Measurements from ENCODE around the gene SLC44A4. TPM values are rescaled to one million over a fixed set of nuclear protein-coding genes. Genes with fewer than 3 reads are reported as not detected.

The SLC44A4 gene
- total and polyA plus RNA-seq, 7 donors: 0.03 to 0.24 (median 0.14) TPM; not detected in 2

DNA sequence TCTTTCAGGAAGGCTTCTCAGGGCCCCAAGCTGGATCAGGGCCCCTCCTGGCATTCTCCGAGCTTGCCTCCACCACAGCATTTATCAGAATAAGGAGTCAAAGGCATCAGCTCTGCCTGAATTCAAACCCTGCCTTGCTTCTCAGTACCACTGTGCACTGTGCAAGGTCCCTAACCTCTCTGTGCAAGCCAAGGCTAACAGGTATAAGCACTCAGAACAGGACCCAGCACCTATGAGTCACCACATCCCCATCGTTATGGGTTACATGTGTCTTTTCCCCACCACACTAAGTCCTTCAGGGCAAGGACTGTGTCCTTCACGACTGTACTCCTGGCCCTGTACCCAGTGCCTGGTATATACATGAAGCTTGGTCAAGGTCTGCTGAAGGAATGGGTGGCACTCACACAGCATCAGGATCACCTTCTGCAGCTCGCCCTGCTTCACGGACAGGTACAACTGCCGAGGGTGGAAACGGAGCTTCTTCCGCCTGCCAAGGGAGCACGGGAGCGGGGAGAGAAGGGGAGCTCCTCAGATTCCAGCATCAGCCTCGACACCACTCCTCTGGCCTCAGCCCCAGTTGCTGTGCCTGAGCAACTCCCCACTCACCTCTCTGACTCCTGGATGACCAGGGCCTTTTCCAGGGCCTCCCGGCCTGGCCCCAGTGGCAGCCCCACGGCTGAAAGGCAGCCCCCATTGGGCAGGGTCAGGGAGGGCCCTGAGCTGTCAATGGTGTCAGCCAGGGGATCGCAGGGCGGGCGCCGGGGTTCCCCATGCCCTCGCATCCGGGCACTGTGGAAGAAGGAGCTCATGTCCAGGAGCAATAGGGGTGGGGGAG is 8.6 kb upstream of the SLC44A4 start:
- Histone ChIP-seq H3K4me1 (no peaks in the 10 kb centered on the region), H3K4me3 (no peak overlapping the region), H3K36me3 (ENCODE audit: insufficient read depth in 1 of 2, low read depth in 1 of 2) (peaks cover 0 to 96% of the 10 kb centered on the region in 2 donors), H3K27me3 (ENCODE audit: insufficient read depth in 3 of 3, low read length in 2 of 3) (no peaks in the 10 kb centered on the region), H3K9me3 (no peaks in the 10 kb centered on the region), H3K27ac (no peak overlapping the region)
- DNase-seq (no peak), ATAC-seq (no peak)
- 89 to 90% (median 90%) methylated on average over 19 of the region's 19 CpGs for WGBS, 3 donors
- intact Hi-C loops (cut with DNase I): loop anchor here in 1 of 2 donors (10.0 kb wide), 1 partner anchor 203 kb away; the partner anchor contains the start of gene LY6G5C
- TF ChIP-seq, protein P1, sequence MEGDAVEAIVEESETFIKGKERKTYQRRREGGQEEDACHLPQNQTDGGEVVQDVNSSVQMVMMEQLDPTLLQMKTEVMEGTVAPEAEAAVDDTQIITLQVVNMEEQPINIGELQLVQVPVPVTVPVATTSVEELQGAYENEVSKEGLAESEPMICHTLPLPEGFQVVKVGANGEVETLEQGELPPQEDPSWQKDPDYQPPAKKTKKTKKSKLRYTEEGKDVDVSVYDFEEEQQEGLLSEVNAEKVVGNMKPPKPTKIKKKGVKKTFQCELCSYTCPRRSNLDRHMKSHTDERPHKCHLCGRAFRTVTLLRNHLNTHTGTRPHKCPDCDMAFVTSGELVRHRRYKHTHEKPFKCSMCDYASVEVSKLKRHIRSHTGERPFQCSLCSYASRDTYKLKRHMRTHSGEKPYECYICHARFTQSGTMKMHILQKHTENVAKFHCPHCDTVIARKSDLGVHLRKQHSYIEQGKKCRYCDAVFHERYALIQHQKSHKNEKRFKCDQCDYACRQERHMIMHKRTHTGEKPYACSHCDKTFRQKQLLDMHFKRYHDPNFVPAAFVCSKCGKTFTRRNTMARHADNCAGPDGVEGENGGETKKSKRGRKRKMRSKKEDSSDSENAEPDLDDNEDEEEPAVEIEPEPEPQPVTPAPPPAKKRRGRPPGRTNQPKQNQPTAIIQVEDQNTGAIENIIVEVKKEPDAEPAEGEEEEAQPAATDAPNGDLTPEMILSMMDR (IDR thresholded peaks at IDR 0.05): no peak

DNA sequence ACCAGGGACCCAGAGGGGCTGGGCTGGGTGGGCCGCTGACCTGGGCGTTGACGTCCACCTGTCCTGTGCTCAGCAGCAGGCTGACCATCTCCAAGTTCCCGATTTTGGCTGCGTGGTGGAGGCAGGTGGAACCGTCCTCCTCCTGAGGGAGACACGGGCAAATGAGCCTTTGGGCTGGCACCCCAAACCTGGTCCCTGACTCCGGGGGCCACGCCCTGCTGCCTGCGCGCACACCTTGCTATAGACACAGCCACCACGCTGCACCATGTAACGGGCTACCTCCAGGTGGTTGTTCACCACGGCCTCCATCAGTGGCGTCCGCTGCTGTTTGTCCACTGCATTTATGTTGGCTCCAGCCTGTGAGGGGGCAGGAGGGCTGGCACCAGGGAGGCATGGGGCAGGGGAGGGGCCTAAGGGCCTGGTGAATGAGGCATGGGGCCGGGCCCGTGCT is 7.8 kb upstream of the SLC44A4 start:
- Histone ChIP-seq H3K4me3 (no peak overlapping the region), H3K27ac (no peak overlapping the region), H3K36me3 (ENCODE audit: insufficient read depth in 1 of 2, low read depth in 1 of 2) (peaks cover 2 to 95% of the 10 kb centered on the region in 2 donors), H3K27me3 (ENCODE audit: insufficient read depth in 3 of 3, low read length in 2 of 3) (no peaks in the 10 kb centered on the region), H3K4me1 (no peaks in the 10 kb centered on the region), H3K9me3 (no peaks in the 10 kb centered on the region)
- DNase-seq (peak in 1 of 2 donors; percentile 45), ATAC-seq (no peak)
- TF ChIP-seq, protein P1 (IDR thresholded peaks at IDR 0.05): no peak
- intact Hi-C loops (cut with DNase I): loop anchor here in 1 of 2 donors (10.0 kb wide), 1 partner anchor 202 kb away; the partner anchor contains the start of gene LY6G5C
- 87 to 91% (median 91%) methylated on average over 16 to 18 of the region's 18 CpGs for WGBS, 3 donors

DNA sequence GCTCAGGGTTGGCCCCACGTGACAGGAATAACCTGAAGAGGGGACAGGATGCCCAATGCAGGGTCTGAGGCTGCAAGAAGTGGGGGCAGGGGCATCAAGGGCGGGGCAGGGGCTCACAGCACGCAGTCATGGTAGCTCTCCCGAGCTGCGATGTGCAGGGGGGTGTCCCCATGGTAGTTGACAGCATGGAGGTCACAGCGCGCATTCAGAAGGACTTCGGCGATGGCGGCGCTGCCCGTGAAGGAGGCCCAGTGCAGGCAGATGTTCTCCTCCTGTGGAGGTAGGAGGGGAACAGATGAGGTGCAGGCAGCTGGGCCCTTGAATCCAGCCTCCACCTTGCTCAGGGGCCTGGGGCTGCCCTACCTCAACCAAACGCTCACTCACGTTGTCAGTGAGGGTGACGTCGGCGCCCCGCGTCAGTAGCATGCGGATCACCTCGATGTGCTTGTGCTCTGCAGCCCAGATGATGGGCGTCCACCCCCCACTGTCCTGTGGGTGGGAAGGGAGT is 5.8 kb upstream of the SLC44A4 start:
- Histone ChIP-seq H3K27ac (no peak overlapping the region), H3K9me3 (no peaks in the 10 kb centered on the region), H3K4me3 (no peak overlapping the region), H3K4me1 (no peaks in the 10 kb centered on the region), H3K36me3 (ENCODE audit: insufficient read depth in 1 of 2, low read depth in 1 of 2) (peaks cover 2 to 96% of the 10 kb centered on the region in 2 donors), H3K27me3 (ENCODE audit: insufficient read depth in 3 of 3, low read length in 2 of 3) (no peaks in the 10 kb centered on the region)
- TF ChIP-seq, protein P1 (IDR thresholded peaks at IDR 0.05): no peak
- 94 to 95% (median 94%) methylated on average over 22 of the region's 22 CpGs for WGBS, 3 donors
- DNase-seq: peak in 1 of 2 donors; percentile 57
- intact Hi-C loops (cut with DNase I): loop anchor here in 1 of 2 donors (10.0 kb wide), 1 partner anchor 200 kb away; the partner anchor contains the start of gene LY6G5C
- ATAC-seq: no peak

DNA sequence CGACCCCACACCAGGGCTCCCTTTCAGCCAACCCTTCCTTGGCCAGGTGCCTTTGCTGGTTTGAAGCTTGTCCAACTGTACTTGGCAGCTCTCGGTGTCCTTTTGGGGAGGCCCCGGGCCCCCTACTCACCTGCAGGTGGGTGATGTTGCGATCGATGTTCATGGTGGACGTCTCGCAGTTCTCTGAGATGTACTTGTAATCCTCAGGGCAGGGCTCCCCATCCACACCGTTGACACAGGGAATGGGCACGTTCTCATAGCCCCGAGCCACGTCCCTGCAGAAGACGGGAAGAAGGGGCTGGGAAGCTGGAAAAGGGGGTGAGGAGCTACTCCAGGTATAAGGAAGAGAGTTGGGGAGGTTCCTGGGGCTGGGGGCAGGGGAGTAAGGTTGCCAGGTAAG is 4.9 kb upstream of the SLC44A4 start:
- no peak for DNase-seq
- WGBS, 3 donors: 88 to 91% (median 89%) methylated on average over 12 of the region's 12 CpGs
- intact Hi-C loops (cut with DNase I): loop anchor here in 1 of 2 donors (10.0 kb wide), 1 partner anchor 199 kb away; the partner anchor contains the start of gene LY6G5C

More for the DNA sequence above, 4.9 kb upstream of the SLC44A4 start:
- Histone ChIP-seq H3K9me3 (no peaks in the 10 kb centered on the region), H3K27me3 (ENCODE audit: insufficient read depth in 3 of 3, low read length in 2 of 3) (no peaks in the 10 kb centered on the region), H3K4me1 (no peaks in the 10 kb centered on the region), H3K4me3 (no peak overlapping the region), H3K36me3 (ENCODE audit: insufficient read depth in 1 of 2, low read depth in 1 of 2) (peaks cover 2 to 89% of the 10 kb centered on the region in 2 donors), H3K27ac (no peak overlapping the region)
- no peak for ATAC-seq
- TF ChIP-seq, protein P1 (IDR thresholded peaks at IDR 0.05): no peak

Measured in psoas muscle (tissue), 8 donors.